ENCODE data around the gene C19orf12. TPM values are rescaled to one million over a fixed set of nuclear protein-coding genes. Genes with fewer than 3 reads are reported as not detected.

C19orf12 gene
- total RNA-seq, 2 donors from 2014 or later: 36.1 to 46.4 TPM

- no peak for TF ChIP-seq CTCF (IDR thresholded peaks at IDR 0.05)
- Histone ChIP-seq H3K4me3 (no peak overlapping the region), H3K27ac (no peak overlapping the region), H3K4me1 (ENCODE audit: control insufficient read depth in 1 of 2, low read depth in 2 of 2) (no peaks in the 10 kb centered on the region), H3K27me3 (replicated peaks; ENCODE audit: insufficient read depth) (no peaks in the 10 kb centered on the region), H3K36me3 (no peaks in the 10 kb centered on the region), H3K9me3 (no peaks in the 10 kb centered on the region)
- DNase-seq (ENCODE audit: low spot score) (no peak), ATAC-seq (ENCODE audit: insufficient number of reproducible peaks, low FRiP score, low read depth) (no peak)
Observed at GRCh38 chr19:29731331-29731850, 16.3 kb upstream of the C19orf12 start.

- Histone ChIP-seq H3K36me3 (no peaks in the 10 kb centered on the region), H3K9me3 (no peaks in the 10 kb centered on the region), H3K27me3 (replicated peaks; ENCODE audit: insufficient read depth) (no peaks in the 10 kb centered on the region), H3K27ac (no peak overlapping the region), H3K4me3 (no peak overlapping the region), H3K4me1 (ENCODE audit: control insufficient read depth in 1 of 2, low read depth in 2 of 2) (peaks cover 12 to 13% of the 10 kb centered on the region in 2 donors)
- no peak for TF ChIP-seq CTCF (IDR thresholded peaks at IDR 0.05)
- DNase-seq (ENCODE audit: low spot score): no peak
- no peak for ATAC-seq (ENCODE audit: insufficient number of reproducible peaks, low FRiP score, low read depth)
Observed at GRCh38 chr19:29727906-29728305, 12.8 kb upstream of the C19orf12 start.

- DNase-seq (ENCODE audit: low spot score) (no peak), ATAC-seq (ENCODE audit: insufficient number of reproducible peaks, low FRiP score, low read depth) (no peak)
- Histone ChIP-seq H3K4me3 (peak overlapping the region; percentile 64), H3K4me1 (ENCODE audit: control insufficient read depth in 1 of 2, low read depth in 2 of 2) (peaks cover 12 to 13% of the 10 kb centered on the region in 2 donors), H3K9me3 (no peaks in the 10 kb centered on the region), H3K27ac (no peak overlapping the region), H3K36me3 (no peaks in the 10 kb centered on the region), H3K27me3 (replicated peaks; ENCODE audit: insufficient read depth) (no peaks in the 10 kb centered on the region)
- no peak for TF ChIP-seq CTCF (IDR thresholded peaks at IDR 0.05)
Observed at GRCh38 chr19:29724746-29725145, 9.7 kb upstream of the C19orf12 start.

GRCh38 chr19:29724102-29724641, 9.1 kb upstream of the C19orf12 start:
- no peak for TF ChIP-seq CTCF (IDR thresholded peaks at IDR 0.05)
- peaks cover 12 to 13% of the 10 kb centered on the region in 2 donors for H3K4me1 ChIP-seq (ENCODE audit: control insufficient read depth in 1 of 2, low read depth in 2 of 2)
- H3K36me3 ChIP-seq: no peaks in the 10 kb centered on the region
- no peaks in the 10 kb centered on the region for H3K9me3 ChIP-seq
- no peaks in the 10 kb centered on the region for H3K27me3 ChIP-seq (replicated peaks; ENCODE audit: insufficient read depth)
- no peak for DNase-seq (ENCODE audit: low spot score)
- H3K27ac ChIP-seq: no peak overlapping the region
- peak overlapping the region; percentile 64 for H3K4me3 ChIP-seq
- no peak for ATAC-seq (ENCODE audit: insufficient number of reproducible peaks, low FRiP score, low read depth)

GRCh38 chr19:29717051-29717450, 2.0 kb upstream of the C19orf12 start:
- no peaks in the 10 kb centered on the region for H3K36me3 ChIP-seq
- no peak overlapping the region for H3K4me3 ChIP-seq
- H3K4me1 ChIP-seq (ENCODE audit: control insufficient read depth in 1 of 2, low read depth in 2 of 2): peaks cover 20 to 39% of the 10 kb centered on the region in 2 donors
- no peaks in the 10 kb centered on the region for H3K27me3 ChIP-seq (replicated peaks; ENCODE audit: insufficient read depth)
- H3K9me3 ChIP-seq: no peaks in the 10 kb centered on the region
- no peak for TF ChIP-seq CTCF (IDR thresholded peaks at IDR 0.05)
- H3K27ac ChIP-seq: no peak overlapping the region
- DNase-seq (ENCODE audit: low spot score) (no peak), ATAC-seq (ENCODE audit: insufficient number of reproducible peaks, low FRiP score, low read depth) (no peak)
